Loucy (cell line): Measurements from ENCODE around the gene JAZF1.

Experiments
- H2AFZ ChIP-seq: fragments of 200-600 bp; sonication (generic); 2 replicates; pipeline ENCODE4 v1.6.0; 2016; ENCODE audit warnings: antibody characterized with exemption, mild to moderate bottlenecking, low read length, moderate library complexity
- H3F3A ChIP-seq: fragments of 200-600 bp; 2 replicates; pipeline ENCODE4 v1.6.0; 2016; ENCODE audit warnings: antibody characterized with exemption, low read depth, mild to moderate bottlenecking
- H3K27me3 ChIP-seq: fragments of 200-600 bp; sonication (generic); 2 replicates; pipeline ENCODE4 v1.6.1; 2014; ENCODE audit warnings: low read length, mild to moderate bottlenecking; ENCODE audit not compliant: insufficient read depth, poor library complexity, severe bottlenecking
- H3K36me3 ChIP-seq: fragments of 200-600 bp; sonication (generic); 2 replicates; pipeline ENCODE4 v1.6.1; 2016; ENCODE audit warnings: low read length; ENCODE audit not compliant: insufficient read depth
- H3K4me1 ChIP-seq: fragments of 200-600 bp; sonication (generic); 2 replicates; pipeline ENCODE4 v1.5.1; 2014; ENCODE audit warnings: low read length, mild to moderate bottlenecking; ENCODE audit not compliant: insufficient read depth, poor library complexity, severe bottlenecking
- H3K4me2 ChIP-seq: fragments of 200-600 bp; sonication (generic); 2 replicates; pipeline ENCODE4 v1.6.0; 2014; ENCODE audit warnings: antibody characterized with exemption, low read length, low read depth, mild to moderate bottlenecking; ENCODE audit not compliant: poor library complexity, severe bottlenecking
- H3K4me3 ChIP-seq: fragments of 200-600 bp; sonication (generic); 2 replicates; pipeline ENCODE4 v1.5.1; 2014; ENCODE audit warnings: low read length, mild to moderate bottlenecking, mixed read lengths; ENCODE audit not compliant: poor library complexity, severe bottlenecking
- H3K79me2 ChIP-seq: fragments of 200-600 bp; sonication (generic); 2 replicates; pipeline ENCODE4 v1.6.1; 2014; ENCODE audit warnings: low read length; ENCODE audit not compliant: insufficient read depth
- H3K9ac ChIP-seq: fragments of 200-600 bp; sonication (generic); 2 replicates; pipeline ENCODE4 v1.6.0; 2014; ENCODE audit warnings: mild to moderate bottlenecking, low read depth, low read length, moderate library complexity; ENCODE audit not compliant: poor library complexity, severe bottlenecking
- H3K9me2 ChIP-seq: fragments of 200-600 bp; sonication (generic); replicated peaks from 2 replicates; pipeline ENCODE4 v1.6.1; 2016; ENCODE audit warnings: low read depth, low read length, mixed read lengths
- H3K9me3 ChIP-seq: fragments of 200-600 bp; sonication (generic); 2 replicates; pipeline ENCODE4 v1.6.1; 2014; ENCODE audit warnings: mild to moderate bottlenecking, antibody characterized with exemption, low read length, low read depth; ENCODE audit not compliant: insufficient read depth
- H4K20me1 ChIP-seq: fragments of 200-600 bp; sonication (generic); 2 replicates; pipeline ENCODE4 v1.6.0; 2014; ENCODE audit warnings: antibody characterized with exemption, low read length, mild to moderate bottlenecking; ENCODE audit not compliant: insufficient read depth, poor library complexity, severe bottlenecking
- EZH2phosphoT487 ChIP-seq: fragments of 200-600 bp; IDR thresholded peaks from 2 replicates; pipeline ENCODE4 v1.6.1; 2018; ENCODE audit warnings: antibody characterized with exemption, mild to moderate bottlenecking, moderate library complexity, borderline replicate concordance
- TF ChIP-seq, protein P1 (sequence below): fragments of 200-600 bp; sonication (generic); conservative IDR thresholded peaks from 2 replicates; pipeline ENCODE4 v1.5.1; 2014; ENCODE audit warnings: mild to moderate bottlenecking, antibody characterized with exemption, low read length

JAZF1 gene

DNA sequence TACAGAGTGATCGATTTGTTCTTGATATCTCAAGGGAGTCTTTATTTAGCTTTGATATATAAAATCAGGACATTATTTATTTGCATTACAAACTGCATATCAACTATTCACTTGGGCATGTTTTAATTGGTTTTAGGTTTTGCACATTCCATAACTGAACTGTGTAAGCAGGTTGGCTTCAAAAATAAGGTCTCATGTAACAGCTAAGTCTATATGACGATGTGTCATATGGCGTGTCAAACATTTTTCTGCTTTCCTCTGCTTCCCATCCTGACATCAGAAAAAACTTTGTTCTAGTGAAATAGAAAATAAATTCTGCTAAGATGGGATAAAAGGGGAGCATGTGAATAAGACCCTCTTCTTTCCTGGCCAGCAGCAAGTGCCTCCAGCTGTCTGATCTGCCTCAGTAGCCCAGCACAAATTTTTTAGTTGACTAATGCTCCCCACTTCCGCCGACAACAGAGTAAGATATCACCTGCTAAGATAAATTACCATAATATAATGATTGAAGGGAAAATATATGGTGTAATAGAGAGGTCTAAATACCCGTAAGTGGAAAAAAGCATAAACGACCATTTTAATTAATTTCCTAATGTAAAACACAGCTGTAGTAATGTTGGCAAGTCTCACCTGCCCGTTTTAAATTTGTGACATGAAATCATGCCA is 260.2 kb downstream of the JAZF1 start:
- Histone ChIP-seq H4K20me1 (peaks cover 3% of the 10 kb centered on the region), H3K79me2 (peaks cover 14% of the 10 kb centered on the region; the same call in 1 of the 2 replicates), H3K4me2 (peak overlapping the region; percentile 81), H3K36me3 (no peaks in the 10 kb centered on the region), H3K9me2 (no peaks in the 10 kb centered on the region), H3K4me3 (peak overlapping the region; percentile 54), H3K4me1 (peaks cover 84% of the 10 kb centered on the region), H3K9me3 (no peaks in the 10 kb centered on the region), H3K9ac (peak overlapping the region; percentile 58), H3K27me3 (no peaks in the 10 kb centered on the region), H3F3A (peaks cover 4% of the 10 kb centered on the region; the same call in 1 of the 2 replicates), H2AFZ (no peak overlapping the region)
- TF ChIP-seq, protein P1, sequence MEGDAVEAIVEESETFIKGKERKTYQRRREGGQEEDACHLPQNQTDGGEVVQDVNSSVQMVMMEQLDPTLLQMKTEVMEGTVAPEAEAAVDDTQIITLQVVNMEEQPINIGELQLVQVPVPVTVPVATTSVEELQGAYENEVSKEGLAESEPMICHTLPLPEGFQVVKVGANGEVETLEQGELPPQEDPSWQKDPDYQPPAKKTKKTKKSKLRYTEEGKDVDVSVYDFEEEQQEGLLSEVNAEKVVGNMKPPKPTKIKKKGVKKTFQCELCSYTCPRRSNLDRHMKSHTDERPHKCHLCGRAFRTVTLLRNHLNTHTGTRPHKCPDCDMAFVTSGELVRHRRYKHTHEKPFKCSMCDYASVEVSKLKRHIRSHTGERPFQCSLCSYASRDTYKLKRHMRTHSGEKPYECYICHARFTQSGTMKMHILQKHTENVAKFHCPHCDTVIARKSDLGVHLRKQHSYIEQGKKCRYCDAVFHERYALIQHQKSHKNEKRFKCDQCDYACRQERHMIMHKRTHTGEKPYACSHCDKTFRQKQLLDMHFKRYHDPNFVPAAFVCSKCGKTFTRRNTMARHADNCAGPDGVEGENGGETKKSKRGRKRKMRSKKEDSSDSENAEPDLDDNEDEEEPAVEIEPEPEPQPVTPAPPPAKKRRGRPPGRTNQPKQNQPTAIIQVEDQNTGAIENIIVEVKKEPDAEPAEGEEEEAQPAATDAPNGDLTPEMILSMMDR: no peak
- TF ChIP-seq EZH2phosphoT487: no peak

DNA sequence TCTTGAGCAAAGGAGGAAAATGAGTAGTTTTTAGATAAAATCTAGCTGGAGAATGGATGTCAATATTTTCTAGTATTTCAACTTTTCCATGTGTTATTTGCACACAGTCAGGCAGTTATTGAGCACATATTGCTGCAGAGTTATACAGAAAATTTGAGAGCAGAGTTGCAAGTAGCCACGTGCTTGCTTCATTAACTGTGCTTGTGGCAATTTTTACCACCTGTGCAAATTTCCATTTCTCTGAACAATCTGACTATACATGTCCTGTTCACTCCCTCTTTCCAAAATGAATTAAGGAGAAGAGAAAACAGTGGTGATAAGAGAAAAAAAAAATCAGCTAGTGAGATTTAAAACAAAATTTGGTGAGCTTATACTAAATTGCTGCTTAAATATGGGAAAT is 262.1 kb downstream of the JAZF1 start:
- Histone ChIP-seq H3K27me3 (no peaks in the 10 kb centered on the region), H3K79me2 (peaks cover 11% of the 10 kb centered on the region; the same call in 1 of the 2 replicates), H3K9me3 (no peaks in the 10 kb centered on the region), H3K36me3 (no peaks in the 10 kb centered on the region), H3K9me2 (no peaks in the 10 kb centered on the region), H3K9ac (peak overlapping the region; percentile 15), H3K4me2 (peak overlapping the region; percentile 4), H2AFZ (no peak overlapping the region), H3K4me1 (peaks cover 72% of the 10 kb centered on the region), H4K20me1 (peaks cover 3% of the 10 kb centered on the region), H3K4me3 (no peak overlapping the region), H3F3A (peaks cover 4% of the 10 kb centered on the region; the same call in 1 of the 2 replicates)
- TF ChIP-seq, protein P1: no peak
- no peak for TF ChIP-seq EZH2phosphoT487

DNA sequence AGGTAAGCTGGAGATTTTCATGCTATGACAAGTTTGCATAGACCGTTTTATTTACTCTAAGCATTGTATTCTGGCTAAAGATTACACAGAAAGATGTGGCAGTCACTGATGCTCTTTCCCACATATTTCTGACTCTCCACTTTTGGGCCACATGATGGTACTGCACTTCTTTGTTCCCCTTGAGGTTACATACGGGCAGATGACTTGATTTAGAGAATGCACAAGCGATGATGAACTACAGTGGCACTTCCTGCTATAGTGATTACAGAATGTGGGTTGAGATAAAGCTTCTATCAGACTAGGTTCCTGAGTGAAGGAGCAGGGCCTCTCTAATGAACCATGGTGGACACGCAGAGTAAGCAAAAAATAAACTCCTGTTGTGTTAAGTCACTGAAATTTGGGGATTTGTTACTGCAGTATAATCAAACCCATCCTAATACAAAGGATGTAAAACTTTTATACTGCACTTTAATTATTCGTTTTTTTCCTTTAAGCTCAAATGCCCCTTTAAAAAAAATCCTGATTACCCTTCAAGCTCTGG is 262.8 kb downstream of the JAZF1 start:
- Histone ChIP-seq H3K4me3 (no peak overlapping the region), H3K9ac (no peak overlapping the region), H3K4me1 (peaks cover 66% of the 10 kb centered on the region), H3F3A (peaks cover 4% of the 10 kb centered on the region; the same call in 1 of the 2 replicates), H2AFZ (no peak overlapping the region), H3K9me2 (no peaks in the 10 kb centered on the region), H3K4me2 (peak overlapping the region; percentile 4), H3K9me3 (no peaks in the 10 kb centered on the region), H3K27me3 (no peaks in the 10 kb centered on the region), H4K20me1 (peaks cover 3% of the 10 kb centered on the region), H3K36me3 (no peaks in the 10 kb centered on the region), H3K79me2 (peaks cover 11% of the 10 kb centered on the region; the same call in 1 of the 2 replicates)
- no peak for TF ChIP-seq EZH2phosphoT487
- TF ChIP-seq, protein P1: no peak
